ENCODE results near the gene PRUNE2. TPM values are rescaled to one million over a fixed set of nuclear protein-coding genes. Genes with fewer than 3 reads are reported as not detected.

Gene PRUNE2
- total RNA-seq, 2 donors from 2014 or later, result 0.24 to 0.39 TPM

DNA sequence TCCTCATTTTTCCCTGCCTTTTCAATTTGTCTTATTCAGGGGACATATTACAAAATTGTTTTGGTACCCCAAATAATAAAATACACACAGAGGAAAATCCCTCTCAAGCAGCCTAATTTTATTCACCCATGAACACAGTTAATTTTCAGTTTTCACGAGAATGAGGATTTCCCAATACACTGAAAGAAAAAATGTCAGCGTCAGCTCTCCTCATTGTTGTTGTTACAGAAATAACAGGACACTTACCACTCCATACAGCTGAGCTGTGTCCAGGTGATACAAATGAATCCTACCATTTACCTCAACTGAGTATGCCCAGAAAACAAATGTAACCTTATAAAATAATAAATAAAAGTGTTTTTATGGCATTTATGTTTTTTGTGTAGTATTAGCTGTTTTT is 286.3 kb downstream of the PRUNE2 start:
- ATAC-seq (replicated peaks), result no peak
- no peak overlapping the region for H3K27ac Mint-ChIP-seq
- no peaks in the 10 kb centered on the region for H3K36me3 Mint-ChIP-seq (ENCODE audit: low read depth)
- H3K9me3 Mint-ChIP-seq, result no peaks in the 10 kb centered on the region
- H3K4me3 Mint-ChIP-seq, result no peak overlapping the region
- no peaks in the 10 kb centered on the region for H3K4me1 Mint-ChIP-seq
- H3K27me3 Mint-ChIP-seq, result peaks cover 11% of the 10 kb centered on the region

DNA sequence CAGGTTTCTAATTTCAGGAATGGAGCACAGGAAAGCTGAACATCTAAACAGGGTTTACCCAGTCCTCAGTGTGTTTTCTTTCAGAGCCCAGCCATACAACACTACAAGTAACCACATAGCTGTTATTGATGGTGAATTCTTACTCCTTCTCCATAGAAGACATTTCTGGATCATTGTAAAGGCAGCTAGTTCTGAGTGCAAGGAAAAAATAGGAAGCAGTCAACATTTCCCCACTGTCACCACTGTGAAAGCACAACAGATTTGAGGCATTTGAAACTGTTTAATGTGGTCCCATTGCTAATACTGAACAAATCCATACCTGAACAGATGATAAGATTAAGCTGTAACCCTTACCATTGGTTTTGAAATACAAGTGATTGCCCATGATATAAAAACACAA is 286.7 kb downstream of the PRUNE2 start:
- H3K27ac Mint-ChIP-seq, result no peak overlapping the region
- ATAC-seq (replicated peaks), result no peak
- H3K27me3 Mint-ChIP-seq, result peaks cover 11% of the 10 kb centered on the region
- no peak overlapping the region for H3K4me3 Mint-ChIP-seq
- H3K36me3 Mint-ChIP-seq (ENCODE audit: low read depth), result no peaks in the 10 kb centered on the region
- H3K9me3 Mint-ChIP-seq, result no peaks in the 10 kb centered on the region
- no peaks in the 10 kb centered on the region for H3K4me1 Mint-ChIP-seq

DNA sequence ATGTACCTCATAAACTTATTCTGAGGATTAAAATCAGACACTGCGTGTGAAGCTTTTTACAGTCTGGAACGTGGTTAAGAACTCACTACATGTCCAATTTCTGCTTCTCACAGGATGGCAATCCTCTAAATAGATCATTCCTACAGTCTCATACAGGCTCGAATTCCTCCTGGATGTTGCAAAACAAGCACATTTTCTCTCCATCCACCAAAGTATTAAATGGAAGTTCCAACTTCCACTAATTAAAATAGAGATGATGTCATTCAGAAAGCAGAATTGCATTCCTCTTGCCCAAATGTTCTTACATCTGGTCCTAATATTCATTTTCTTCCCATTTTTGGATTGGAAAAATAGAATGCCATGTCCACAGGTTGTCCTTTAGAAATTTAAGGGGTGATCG is 287.2 kb downstream of the PRUNE2 start:
- ATAC-seq (replicated peaks), result no peak
- Mint-ChIP-seq H3K36me3 (ENCODE audit: low read depth) (no peaks in the 10 kb centered on the region), H3K4me3 (no peak overlapping the region)

DNA sequence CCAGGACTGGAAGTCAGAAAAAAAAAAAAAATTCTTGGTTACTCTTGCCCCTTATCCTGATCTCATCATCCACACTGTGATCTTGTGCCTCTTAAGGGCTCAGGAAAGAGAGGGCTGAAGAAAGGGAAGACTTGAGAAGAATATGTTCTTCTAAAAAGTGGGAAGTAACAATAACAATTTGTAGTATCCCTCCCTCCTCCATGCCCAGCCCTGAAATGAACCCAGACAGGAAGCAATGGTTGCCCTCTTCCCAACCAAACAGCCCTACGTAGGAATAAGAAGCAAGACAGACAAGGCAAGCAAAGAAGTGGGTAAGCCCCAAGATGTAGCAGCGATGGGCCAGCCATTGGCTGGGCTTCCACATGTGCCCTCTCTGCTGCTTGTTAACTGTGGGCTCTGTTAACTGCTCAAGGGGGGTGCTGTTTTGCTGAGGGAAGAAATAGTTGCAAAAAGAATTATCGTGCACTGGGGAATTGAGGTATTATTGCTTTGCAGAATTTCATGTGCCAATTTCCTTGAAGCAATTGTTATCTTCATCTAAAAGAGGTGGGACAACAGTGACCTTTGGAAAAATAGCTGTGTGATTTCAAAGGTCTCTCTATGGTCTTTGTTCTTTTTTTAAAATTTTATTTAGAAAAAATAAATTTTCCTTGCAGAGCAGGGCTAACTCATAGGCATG is 288.3 kb downstream of the PRUNE2 start:
- H3K27ac Mint-ChIP-seq, result no peak overlapping the region
- peaks cover 11% of the 10 kb centered on the region for H3K27me3 Mint-ChIP-seq
- H3K4me3 Mint-ChIP-seq, result no peak overlapping the region
- no peaks in the 10 kb centered on the region for H3K36me3 Mint-ChIP-seq (ENCODE audit: low read depth)
- no peaks in the 10 kb centered on the region for H3K4me1 Mint-ChIP-seq
- no peak for ATAC-seq (replicated peaks)
- H3K9me3 Mint-ChIP-seq, result no peaks in the 10 kb centered on the region

More for the DNA sequence above, 287.2 kb downstream of the PRUNE2 start:
- Mint-ChIP-seq H3K27me3 (peaks cover 11% of the 10 kb centered on the region), H3K27ac (no peak overlapping the region), H3K4me1 (no peaks in the 10 kb centered on the region), H3K9me3 (no peaks in the 10 kb centered on the region)

DNA sequence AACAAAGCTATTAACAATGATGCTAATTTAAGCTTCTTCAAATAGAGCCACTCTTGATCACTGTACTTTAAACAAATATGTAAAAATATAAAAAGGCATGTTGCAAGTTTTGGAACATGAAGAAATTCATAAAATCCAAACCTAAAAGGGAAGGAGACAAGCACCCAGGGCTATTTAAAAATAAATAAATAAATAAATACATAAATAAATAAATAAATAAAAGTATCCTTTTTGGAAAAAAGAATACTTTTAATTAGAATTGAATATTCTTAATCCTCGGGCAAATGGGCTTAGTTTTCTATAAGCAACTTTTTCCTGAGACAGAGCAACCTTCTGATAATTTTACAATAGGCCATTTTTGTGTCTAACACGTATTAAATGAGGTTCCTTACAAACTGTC is 289.1 kb downstream of the PRUNE2 start:
- Mint-ChIP-seq H3K27ac (no peak overlapping the region), H3K27me3 (peaks cover 15% of the 10 kb centered on the region), H3K4me1 (no peaks in the 10 kb centered on the region), H3K9me3 (no peaks in the 10 kb centered on the region), H3K36me3 (ENCODE audit: low read depth) (no peaks in the 10 kb centered on the region), H3K4me3 (no peak overlapping the region)
- ATAC-seq (replicated peaks), result no peak

DNA sequence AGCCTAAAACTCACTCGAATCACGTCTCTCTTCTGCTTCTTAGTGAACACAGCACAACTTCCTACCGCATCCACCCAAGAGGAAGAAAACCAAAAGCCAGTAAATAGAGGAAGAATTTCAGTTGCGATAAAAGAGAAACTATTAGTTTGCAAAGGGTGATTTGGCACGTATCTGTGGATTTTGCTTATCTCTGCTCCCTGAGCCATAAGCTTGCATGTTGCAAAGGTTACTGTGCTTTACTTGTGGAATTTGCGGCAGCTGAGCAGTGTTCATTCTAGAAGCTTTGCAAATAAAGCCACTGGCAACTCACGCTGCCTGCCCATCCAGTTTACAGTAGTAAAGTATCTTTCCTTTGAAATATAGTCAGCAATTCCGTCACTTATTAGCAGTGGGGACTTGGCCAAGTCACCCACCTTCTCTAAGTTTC is 290.7 kb downstream of the PRUNE2 start:
- no peak overlapping the region for H3K4me3 Mint-ChIP-seq
- H3K4me1 Mint-ChIP-seq, result no peaks in the 10 kb centered on the region
- H3K36me3 Mint-ChIP-seq (ENCODE audit: low read depth), result no peaks in the 10 kb centered on the region
- ATAC-seq (replicated peaks), result no peak
- peaks cover 10% of the 10 kb centered on the region for H3K27me3 Mint-ChIP-seq
- no peak overlapping the region for H3K27ac Mint-ChIP-seq
- no peaks in the 10 kb centered on the region for H3K9me3 Mint-ChIP-seq

DNA sequence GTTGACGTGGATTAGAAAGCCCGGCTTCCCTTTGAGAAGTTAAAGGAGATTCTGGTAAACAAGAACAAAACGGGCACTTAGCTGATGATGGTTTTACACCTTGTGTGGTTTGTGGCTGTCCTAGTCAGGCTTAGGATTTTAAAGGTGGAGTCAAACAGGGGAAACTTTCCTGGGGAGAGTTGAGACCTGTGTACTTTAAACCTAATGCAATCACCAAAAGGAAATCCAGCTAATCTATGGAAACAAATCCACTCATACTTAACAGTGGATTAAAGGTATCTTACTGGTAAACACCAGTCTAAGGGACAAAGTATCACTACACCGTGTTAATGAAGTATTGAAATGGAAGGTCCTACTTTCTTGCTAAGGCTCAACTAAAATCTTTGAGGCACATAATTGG is 291.9 kb downstream of the PRUNE2 start:
- no peak for ATAC-seq (replicated peaks)
- no peak overlapping the region for H3K27ac Mint-ChIP-seq
- H3K9me3 Mint-ChIP-seq, result no peaks in the 10 kb centered on the region
- no peaks in the 10 kb centered on the region for H3K36me3 Mint-ChIP-seq (ENCODE audit: low read depth)
- no peaks in the 10 kb centered on the region for H3K4me1 Mint-ChIP-seq
- H3K27me3 Mint-ChIP-seq, result peaks cover 10% of the 10 kb centered on the region
- H3K4me3 Mint-ChIP-seq, result no peak overlapping the region

DNA sequence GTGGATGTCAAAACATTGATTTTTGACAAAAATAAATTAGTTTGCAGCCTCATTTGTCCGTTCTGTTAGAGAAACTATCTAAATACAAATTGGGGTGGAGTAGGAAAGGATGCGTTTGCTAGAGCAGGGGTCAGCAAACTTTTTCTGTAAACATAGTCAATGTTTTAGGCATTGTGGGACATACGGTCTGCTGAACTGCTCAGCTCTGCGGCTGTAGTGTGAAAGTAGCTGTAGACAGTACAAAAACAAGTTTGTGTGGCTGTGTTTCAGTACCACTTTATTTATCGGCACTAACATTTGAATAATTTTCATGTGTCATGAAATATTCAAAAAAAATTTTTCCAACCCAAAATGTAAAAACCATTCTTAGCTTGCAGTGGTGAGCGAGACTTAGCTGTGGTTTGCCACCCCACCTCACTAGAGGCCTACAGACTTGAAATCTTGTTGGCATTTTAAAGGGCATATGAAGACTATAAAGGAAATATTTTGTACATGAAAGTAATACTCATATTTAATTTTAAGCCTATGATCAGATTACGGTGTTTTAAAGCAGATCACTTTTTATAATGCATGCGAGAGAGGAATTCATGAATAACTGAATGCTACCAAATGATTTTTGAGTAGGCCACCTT is 292.6 kb downstream of the PRUNE2 start:
- no peaks in the 10 kb centered on the region for H3K36me3 Mint-ChIP-seq (ENCODE audit: low read depth)
- no peaks in the 10 kb centered on the region for H3K9me3 Mint-ChIP-seq
- no peak overlapping the region for H3K27ac Mint-ChIP-seq
- no peak for ATAC-seq (replicated peaks)
- H3K4me1 Mint-ChIP-seq, result no peaks in the 10 kb centered on the region
- H3K27me3 Mint-ChIP-seq, result peaks cover 4% of the 10 kb centered on the region
- H3K4me3 Mint-ChIP-seq, result no peak overlapping the region

DNA sequence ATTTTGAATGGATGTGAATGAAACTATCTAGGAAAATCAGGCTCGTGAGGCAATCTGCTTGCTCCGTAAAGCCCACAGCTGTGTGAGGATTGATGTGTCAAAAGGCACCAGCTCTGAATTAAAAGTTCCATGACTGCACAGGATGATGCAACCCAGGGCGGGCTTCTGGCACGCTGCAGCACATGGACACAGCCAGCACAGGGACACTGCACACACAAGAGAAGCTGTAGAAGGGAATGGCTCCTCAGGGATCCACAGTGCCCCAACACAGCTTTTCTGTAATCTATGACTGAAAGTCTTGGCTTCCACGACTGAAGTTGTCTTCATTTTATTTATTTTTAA is 295.9 kb downstream of the PRUNE2 start:
- ATAC-seq (replicated peaks), result no peak

DNA sequence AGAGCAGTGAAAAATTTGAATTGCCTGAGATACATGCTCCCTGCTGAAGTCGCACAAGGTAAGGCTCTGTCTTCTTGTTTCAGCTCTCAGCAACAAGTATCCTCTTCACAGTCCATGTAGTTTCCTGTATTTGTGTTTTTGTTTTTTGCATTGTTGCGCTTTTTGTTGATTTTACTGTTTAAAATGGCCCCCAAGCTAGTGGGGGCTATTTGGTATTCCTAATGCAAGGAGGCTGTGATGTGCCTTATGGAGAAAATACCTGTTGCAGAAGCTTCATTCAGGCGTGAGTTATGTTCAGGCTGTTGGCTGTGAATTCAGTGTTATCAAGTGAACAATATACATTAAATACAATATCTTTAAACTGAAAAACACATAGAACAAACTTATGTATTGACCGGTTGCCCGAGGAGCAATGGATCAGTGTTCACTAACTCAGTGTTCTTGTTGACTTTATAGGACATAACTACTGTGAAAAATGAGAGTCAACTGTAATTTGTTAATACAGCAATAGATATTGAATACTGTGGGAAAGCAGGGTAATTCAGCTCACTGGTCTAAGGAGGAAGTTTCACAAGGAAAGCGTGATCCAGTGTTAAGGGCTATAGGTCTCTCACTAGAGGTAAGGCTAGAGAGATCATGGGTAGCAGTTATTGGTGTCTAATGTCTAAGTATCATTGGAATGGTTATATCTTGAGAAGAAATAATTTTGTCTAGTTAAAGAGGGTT is 296.5 kb downstream of the PRUNE2 start:
- no peaks in the 10 kb centered on the region for H3K36me3 Mint-ChIP-seq (ENCODE audit: low read depth)
- H3K27ac Mint-ChIP-seq, result no peak overlapping the region
- no peak for ATAC-seq (replicated peaks)
- peaks cover 3% of the 10 kb centered on the region for H3K27me3 Mint-ChIP-seq
- no peaks in the 10 kb centered on the region for H3K4me1 Mint-ChIP-seq
- no peak overlapping the region for H3K4me3 Mint-ChIP-seq
- no peaks in the 10 kb centered on the region for H3K9me3 Mint-ChIP-seq

More for the DNA sequence above, 295.9 kb downstream of the PRUNE2 start:
- Mint-ChIP-seq H3K36me3 (ENCODE audit: low read depth) (no peaks in the 10 kb centered on the region), H3K9me3 (no peaks in the 10 kb centered on the region), H3K27ac (no peak overlapping the region), H3K4me3 (no peak overlapping the region), H3K27me3 (peaks cover 3% of the 10 kb centered on the region), H3K4me1 (no peaks in the 10 kb centered on the region)

DNA sequence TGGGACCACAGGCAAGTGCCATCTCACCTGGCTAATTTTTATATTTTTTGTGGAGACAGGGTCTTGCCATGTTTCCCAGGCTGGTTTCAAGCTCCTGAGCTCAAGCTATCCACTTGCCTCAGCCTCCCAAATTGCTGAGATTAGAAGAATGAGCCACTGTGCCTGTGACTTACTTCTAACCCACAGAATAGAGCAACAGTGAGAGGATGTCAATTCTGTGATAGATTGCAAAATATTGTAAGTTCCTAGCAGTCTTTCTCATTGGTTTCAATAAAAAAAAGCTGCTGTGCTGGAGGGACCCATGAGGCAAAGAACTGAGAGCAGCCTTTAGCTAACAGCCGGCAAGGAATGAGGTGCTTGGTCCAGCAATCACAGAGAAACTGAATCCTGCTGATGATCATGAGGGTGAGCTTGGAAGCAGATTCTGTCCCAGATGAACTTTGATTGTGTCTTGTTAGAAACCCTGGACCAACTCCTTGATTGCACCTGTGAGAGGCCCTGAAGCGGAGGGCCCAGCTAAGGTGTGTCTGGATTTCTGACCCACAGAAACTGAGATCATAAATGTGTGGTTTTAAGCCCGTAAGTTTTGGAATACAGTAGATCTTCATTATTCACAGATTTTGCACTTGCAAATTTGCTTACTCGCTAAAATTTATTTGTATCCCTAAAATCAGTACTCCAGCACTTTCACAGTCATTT is 297.2 kb downstream of the PRUNE2 start:
- Mint-ChIP-seq H3K4me1 (peaks cover 2% of the 10 kb centered on the region), H3K27ac (no peak overlapping the region), H3K9me3 (no peaks in the 10 kb centered on the region), H3K27me3 (peaks cover 3% of the 10 kb centered on the region), H3K36me3 (ENCODE audit: low read depth) (no peaks in the 10 kb centered on the region), H3K4me3 (no peak overlapping the region)
- ATAC-seq (replicated peaks), result no peak

DNA sequence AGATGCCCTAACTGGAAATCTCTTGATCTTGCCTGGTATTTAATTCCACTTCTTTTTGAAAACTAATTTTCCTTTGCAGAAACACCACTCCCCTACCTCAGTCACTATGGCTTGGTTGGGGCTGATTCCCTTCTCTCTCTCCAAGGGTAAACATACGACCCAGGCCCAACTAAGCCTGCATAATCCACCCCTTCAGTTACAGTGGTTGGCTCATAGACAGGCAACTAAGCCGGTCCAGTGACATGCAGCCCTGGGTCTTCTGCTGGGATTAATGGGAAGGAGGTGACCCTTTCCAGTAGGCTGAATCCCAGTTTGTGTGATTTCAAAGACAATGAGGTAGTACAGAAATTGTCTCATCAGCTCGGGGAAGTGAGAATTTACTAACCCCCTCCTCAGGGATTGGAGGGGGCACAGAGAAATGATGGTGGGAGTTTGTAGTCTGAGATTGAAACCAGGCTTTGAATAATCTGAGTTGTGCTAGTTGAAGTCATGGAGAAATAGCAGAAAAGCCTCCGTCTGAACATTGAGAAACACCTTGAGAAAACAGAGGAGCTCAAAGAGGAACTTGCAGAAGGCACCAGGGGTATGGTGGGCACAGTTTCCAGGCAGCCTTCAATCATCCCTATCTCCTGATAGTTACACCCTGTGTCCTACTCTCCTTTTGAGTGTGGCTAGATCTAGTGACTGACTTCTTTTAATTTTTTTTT is 298.0 kb downstream of the PRUNE2 start:
- Mint-ChIP-seq H3K4me3 (no peak overlapping the region), H3K27me3 (peaks cover 3% of the 10 kb centered on the region), H3K9me3 (no peaks in the 10 kb centered on the region), H3K4me1 (peaks cover 5% of the 10 kb centered on the region), H3K27ac (no peak overlapping the region), H3K36me3 (ENCODE audit: low read depth) (no peaks in the 10 kb centered on the region)
- no peak for ATAC-seq (replicated peaks)

DNA sequence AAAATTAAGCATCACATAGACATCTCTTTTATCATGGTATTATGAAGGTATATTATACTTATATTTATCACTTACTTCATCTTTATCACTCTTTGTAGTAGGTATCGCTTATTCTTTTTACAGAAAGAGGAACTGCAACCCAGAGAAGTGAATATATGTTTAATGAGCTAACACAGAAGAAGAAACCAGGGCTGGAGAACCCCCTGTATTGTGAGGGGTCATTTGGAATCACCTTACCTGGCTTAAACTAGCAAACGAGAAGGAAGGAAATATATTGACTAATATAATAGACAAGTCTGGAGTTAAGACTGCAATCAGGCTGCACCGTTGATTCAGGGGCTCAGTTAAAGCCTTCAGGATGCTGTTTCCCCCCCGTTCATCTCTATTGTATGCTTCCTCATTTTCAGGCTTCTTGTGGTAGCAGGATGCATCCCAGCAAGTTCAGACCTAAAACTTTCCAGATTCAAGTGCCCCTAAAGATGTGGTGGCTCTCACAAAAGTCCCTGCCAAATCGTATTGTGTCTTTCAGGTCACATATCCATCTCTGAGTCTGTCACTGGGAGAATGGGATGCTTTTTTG is 300.5 kb downstream of the PRUNE2 start:
- Mint-ChIP-seq H3K27me3 (peaks cover 4% of the 10 kb centered on the region), H3K9me3 (no peaks in the 10 kb centered on the region), H3K4me1 (peaks cover 5% of the 10 kb centered on the region), H3K27ac (no peak overlapping the region), H3K4me3 (no peak overlapping the region), H3K36me3 (ENCODE audit: low read depth) (no peaks in the 10 kb centered on the region)
- no peak for ATAC-seq (replicated peaks)
